Gastrocnemius medialis (tissue), 4 donors: ENCODE measurements around the gene PYDC1. TPM values are rescaled to one million over a fixed set of nuclear protein-coding genes. Genes with fewer than 3 reads are reported as not detected.
A peak's percentile ranks its signal among the peaks of the same experiment; 100 is the strongest.
"Not testable (repeated sequence)": the region's sequence is repeated elsewhere in the genome, so short reads cannot be mapped to it uniquely, and the experiment has no call there.

Experiments
- ATAC-seq, 2 donors: fragments of 150-250 bp; one replicate each; pipeline ENCODE4 v1.9.1; 2016
- DNase-seq, 2 donors: peaks; one replicate each; pipeline ENCODE4 v3.0.0-alpha.2; 2019
- H3K27ac ChIP-seq, 4 donors: fragments of 200-600 bp; sonication (generic); 1 replicate in 1 of 4; 2 replicates in 3 of 4; pipeline ENCODE4 v1.5.1; 2016 to 2018; ENCODE audit warnings: mild to moderate bottlenecking in 2 of 4, moderate library complexity in 1 of 4
- H3K27me3 ChIP-seq, 3 donors: fragments of 200-600 bp; sonication (generic) in 2 of 3; 1 replicate in 1 of 3; 2 replicates in 2 of 3; pipeline versions ENCODE4 v1.5.1 to v1.6.0; 2016 to 2019; ENCODE audit warnings: mild to moderate bottlenecking in 1 of 3, moderate library complexity in 1 of 3
- H3K36me3 ChIP-seq, 2 donors: fragments of 200-600 bp; sonication (generic) in 1 of 2; one replicate each; pipeline ENCODE4 v1.5.1; 2017 to 2018
- H3K4me1 ChIP-seq, 2 donors: fragments of 200-600 bp; sonication (generic) in 1 of 2; one replicate each; pipeline ENCODE4 v1.5.1; 2016 to 2017; ENCODE audit warnings: mild to moderate bottlenecking in 2 of 2
- H3K4me3 ChIP-seq, 4 donors: fragments of 200-600 bp; sonication (generic) in 3 of 4; 1 replicate in 1 of 4; 2 replicates in 3 of 4; pipeline ENCODE4 v1.5.1; 2016 to 2019; ENCODE audit warnings: mild to moderate bottlenecking in 2 of 4
- H3K9me3 ChIP-seq, 3 donors: fragments of 200-600 bp; sonication (generic) in 2 of 3; 1 replicate in 1 of 3; 2 replicates in 2 of 3; pipeline ENCODE4 v1.5.1; 2016 to 2019
- POLR2A ChIP-seq, 2 donors: fragments of 450-650 bp; IDR thresholded peaks; one replicate each; pipeline ENCODE4 v1.6.1; 2017; ENCODE audit warnings: antibody characterized with exemption in 2 of 2, mild to moderate bottlenecking in 2 of 2, moderate library complexity in 2 of 2
- in situ Hi-C, 4 donors: fragments of 200-750 bp; cut with MboI; loops; one replicate each; pipeline versions ENCODE4 v1.15.0 to v1.8.0; 2017; ENCODE audit warnings: low sequenced_read_pairs in 4 of 4
- intact Hi-C: fragments of 100-400 bp; cut with DNase I; formaldehyde crosslinking; loops from one replicate; pipeline ENCODE4 v1.15.1; 2023; ENCODE audit warnings: low total_unique reads
- total RNA-seq, 4 donors: library from RNA; depleted of rRNA; stranded (reverse); fragments of >200 nt; gene quantifications; one replicate each; pipeline versions ENCODE4 v1.1.0 to v1.2.3, GENCODE V29; 2016
- TF ChIP-seq, protein P1 (sequence below), 5 experiments: fragments of 450-650 bp in 3 of 5; fragments of 200-600 bp in 2 of 5; sonication (generic) in 2 of 5; IDR thresholded peaks in 4 of 5; conservative IDR thresholded peaks in 1 of 5; 1 replicate in 4 of 5; 2 replicates in 1 of 5; pipeline ENCODE4 v1.5.1; 2016 to 2019; ENCODE audit warnings: antibody characterized with exemption in 5 of 5, mild to moderate bottlenecking in 3 of 5, moderate library complexity in 3 of 5

Gene PYDC1
- total RNA-seq, 4 donors from 2014 or later: not detected

DNA sequence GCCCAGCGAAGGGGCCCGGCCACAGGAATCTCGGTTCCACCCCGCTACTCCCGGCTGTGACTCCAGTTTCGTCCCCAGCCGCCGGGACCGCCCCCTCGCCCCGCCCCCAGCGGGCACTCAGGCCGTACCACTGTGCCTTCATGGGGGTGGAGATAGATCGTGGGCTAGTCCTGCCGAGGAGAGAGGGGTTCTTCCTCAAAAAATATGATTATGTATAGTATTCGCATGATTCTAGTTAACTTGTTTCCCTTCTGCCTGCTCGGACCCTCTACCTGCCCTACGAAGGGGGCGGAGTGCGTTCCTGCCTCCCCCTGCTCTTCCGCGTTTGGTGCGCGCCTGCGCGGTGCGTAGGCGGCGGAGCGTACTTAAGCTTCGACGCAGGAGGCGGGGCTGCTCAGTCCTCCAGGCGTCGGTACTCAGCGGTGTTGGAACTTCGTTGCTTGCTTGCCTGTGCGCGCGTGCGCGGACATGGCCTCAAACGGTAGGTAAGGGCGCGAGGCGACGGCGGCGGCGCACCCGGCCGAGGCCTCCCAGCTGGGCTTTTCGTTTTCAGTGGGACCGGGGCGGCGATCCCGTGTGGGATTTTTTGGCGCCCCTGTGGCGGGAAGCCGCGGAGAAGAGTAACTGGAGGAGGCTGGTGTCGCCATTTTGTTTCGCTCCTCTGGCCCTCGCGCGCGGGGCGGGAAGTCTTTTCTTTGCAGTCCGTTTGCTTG, 37.0 kb downstream of the PYDC1 start, which contains the start of gene FUS:
FUS (plus strand) TSS at position 393 of the 713 bp plus-strand sequence; CDS start at position 469, 76 bp downstream.
- peaks cover 37 to 42% of the 10 kb centered on the region in 2 donors for H3K4me1 ChIP-seq
- peak within 1 kb of the TSS; percentile 94 to 100 (median 96) for H3K27ac ChIP-seq
- peak; percentile 98 to 99 for TF ChIP-seq POLR2A (IDR thresholded peaks at IDR 0.05)
- TF ChIP-seq, protein P1, sequence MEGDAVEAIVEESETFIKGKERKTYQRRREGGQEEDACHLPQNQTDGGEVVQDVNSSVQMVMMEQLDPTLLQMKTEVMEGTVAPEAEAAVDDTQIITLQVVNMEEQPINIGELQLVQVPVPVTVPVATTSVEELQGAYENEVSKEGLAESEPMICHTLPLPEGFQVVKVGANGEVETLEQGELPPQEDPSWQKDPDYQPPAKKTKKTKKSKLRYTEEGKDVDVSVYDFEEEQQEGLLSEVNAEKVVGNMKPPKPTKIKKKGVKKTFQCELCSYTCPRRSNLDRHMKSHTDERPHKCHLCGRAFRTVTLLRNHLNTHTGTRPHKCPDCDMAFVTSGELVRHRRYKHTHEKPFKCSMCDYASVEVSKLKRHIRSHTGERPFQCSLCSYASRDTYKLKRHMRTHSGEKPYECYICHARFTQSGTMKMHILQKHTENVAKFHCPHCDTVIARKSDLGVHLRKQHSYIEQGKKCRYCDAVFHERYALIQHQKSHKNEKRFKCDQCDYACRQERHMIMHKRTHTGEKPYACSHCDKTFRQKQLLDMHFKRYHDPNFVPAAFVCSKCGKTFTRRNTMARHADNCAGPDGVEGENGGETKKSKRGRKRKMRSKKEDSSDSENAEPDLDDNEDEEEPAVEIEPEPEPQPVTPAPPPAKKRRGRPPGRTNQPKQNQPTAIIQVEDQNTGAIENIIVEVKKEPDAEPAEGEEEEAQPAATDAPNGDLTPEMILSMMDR (IDR thresholded peaks at IDR 0.05 in 4 of 5, conservative IDR thresholded peaks at IDR 0.05 in 1 of 5): peak in 1 of 5 experiments; percentile 28
- peak; percentile 83 to 87 for DNase-seq
- peaks cover 0 to 27% of the 10 kb centered on the region in 2 donors for H3K36me3 ChIP-seq
- H3K27me3 ChIP-seq: no peaks in the 10 kb centered on the region
- peak; percentile 83 for ATAC-seq
- peak within 1 kb of the TSS; percentile 77 to 100 (median 86) for H3K4me3 ChIP-seq
- intact Hi-C loops: loop anchor here (1.0 to 5.0 kb wide), 6 partner anchors 34 to 433 kb away; partner anchors contain the start of genes PHKG2, TRIM72, ZNF646 and ZNF668
- no peaks in the 10 kb centered on the region for H3K9me3 ChIP-seq
- in situ Hi-C loops: loop anchor here in 2 of 4 donors (10.0 to 25.0 kb wide), 2 partner anchors 265 to 682 kb away; partner anchors contain the start of genes ZNF267 (in 2 of the 2) and ZNF843 (in 1 of the 2)

DNA sequence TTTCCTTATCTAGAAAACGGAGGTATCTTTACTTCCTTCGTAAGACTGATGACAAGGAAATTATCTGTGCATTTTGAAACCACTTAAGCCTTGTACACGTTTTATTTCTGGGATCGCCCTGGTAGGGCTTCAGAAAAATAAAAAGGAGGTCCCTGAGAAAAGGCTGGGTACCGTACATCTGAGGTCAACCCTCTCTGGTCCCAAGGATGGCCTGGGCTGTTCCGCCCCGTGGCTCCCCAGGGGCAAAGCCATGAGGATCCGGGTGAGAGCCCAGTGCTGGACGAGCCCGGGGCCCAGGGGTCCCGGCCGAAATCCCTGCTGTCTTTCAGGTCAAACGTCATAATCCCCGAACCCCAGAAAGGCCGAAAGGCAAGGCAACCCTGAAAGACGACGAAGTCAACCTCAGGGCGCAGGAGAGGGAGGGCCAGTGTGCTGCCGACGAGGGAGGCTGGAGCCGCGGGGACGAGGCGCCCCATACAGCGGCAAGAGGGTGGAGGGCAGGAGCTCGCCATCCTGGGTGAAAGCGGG, 37.7 kb downstream of the PYDC1 start:
- no peaks in the 10 kb centered on the region for H3K27me3 ChIP-seq
- H3K9me3 ChIP-seq: no peaks in the 10 kb centered on the region
- peak overlapping the region; percentile 77 to 100 (median 86) for H3K4me3 ChIP-seq
- H3K36me3 ChIP-seq: peaks cover 0 to 21% of the 10 kb centered on the region in 2 donors
- in situ Hi-C loops: loop anchor here in 2 of 4 donors (25.0 kb wide), 1 partner anchor 683 kb away; the partner anchor contains the start of gene ZNF267 (in 2 of the 2)
- ATAC-seq: no peak
- no peak for DNase-seq
- TF ChIP-seq POLR2A (IDR thresholded peaks at IDR 0.05): no peak
- TF ChIP-seq, protein P1 (IDR thresholded peaks at IDR 0.05 in 4 of 5, conservative IDR thresholded peaks at IDR 0.05 in 1 of 5): no peak
- peaks cover 37 to 42% of the 10 kb centered on the region in 2 donors for H3K4me1 ChIP-seq
- intact Hi-C loops: loop anchor here (1.0 to 2.0 kb wide), 4 partner anchors 35 to 248 kb away; partner anchors contain the start of genes TRIM72, ZNF646 and ZNF668
- peak overlapping the region; percentile 94 to 100 (median 96) for H3K27ac ChIP-seq

DNA sequence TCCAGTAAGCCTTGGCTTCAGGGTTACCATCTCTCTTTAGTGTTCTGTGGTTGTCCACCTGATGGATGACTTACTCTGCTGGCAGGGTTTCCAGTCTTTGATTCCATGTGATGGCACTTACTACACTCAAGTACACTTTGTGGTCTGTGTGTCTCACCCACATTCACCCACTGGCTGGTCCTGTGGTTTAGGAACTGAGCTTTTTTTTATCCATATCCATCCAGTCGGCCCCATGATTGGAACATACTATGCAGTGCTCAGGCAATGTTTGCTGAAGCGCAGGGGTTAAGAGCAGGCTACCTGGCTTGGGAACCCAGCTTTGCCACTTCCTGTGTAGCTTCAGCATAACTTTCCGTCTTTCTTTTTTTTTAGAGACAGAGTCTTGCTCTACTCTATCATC, 39.8 kb downstream of the PYDC1 start:
- in situ Hi-C loops: loop anchor here in 2 of 4 donors (25.0 kb wide), 1 partner anchor 685 kb away; the partner anchor contains the start of gene ZNF267 (in 2 of the 2)
- Histone ChIP-seq H3K4me1 (peaks cover 17 to 21% of the 10 kb centered on the region in 2 donors), H3K4me3 (no peak overlapping the region), H3K9me3 (no peaks in the 10 kb centered on the region), H3K27ac (no peak overlapping the region), H3K27me3 (no peaks in the 10 kb centered on the region), H3K36me3 (no peaks in the 10 kb centered on the region)
- no peak for ATAC-seq
- no peak for DNase-seq
- TF ChIP-seq, protein P1 (IDR thresholded peaks at IDR 0.05 in 4 of 5, conservative IDR thresholded peaks at IDR 0.05 in 1 of 5): no peak
- no peak for TF ChIP-seq POLR2A (IDR thresholded peaks at IDR 0.05)
- intact Hi-C loops: no loop called here

DNA sequence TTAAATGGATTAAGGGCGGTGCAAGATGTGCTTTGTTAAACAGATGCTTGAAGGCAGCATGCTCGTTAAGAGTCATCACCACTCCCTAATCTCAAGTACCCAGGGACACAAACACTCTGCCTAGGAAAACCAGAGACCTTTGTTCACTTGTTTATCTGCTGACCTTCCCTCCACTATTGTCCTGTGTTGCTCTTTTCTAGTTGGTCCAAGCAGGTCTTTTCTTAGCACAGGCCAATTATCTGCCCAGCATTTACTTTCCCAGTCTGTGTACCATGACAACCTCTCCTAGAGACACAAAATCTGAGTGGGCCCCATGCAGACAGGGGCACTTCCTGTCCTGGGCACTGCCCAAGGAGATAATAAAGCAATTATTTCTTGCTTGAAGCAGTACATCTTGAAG, 46.9 kb downstream of the PYDC1 start:
- H3K4me1 ChIP-seq, H3K27me3 ChIP-seq, DNase-seq, H3K27ac ChIP-seq, ATAC-seq, H3K9me3 ChIP-seq, intact Hi-C loops, H3K4me3 ChIP-seq, H3K36me3 ChIP-seq: not testable (repeated sequence)
- in situ Hi-C loops: loop anchor here in 2 of 4 donors (25.0 kb wide), 2 partner anchors 158 to 183 kb away; partner anchors contain the start of genes HSD3B7 (in 1 of the 2) and STX1B (in 1 of the 2)

DNA sequence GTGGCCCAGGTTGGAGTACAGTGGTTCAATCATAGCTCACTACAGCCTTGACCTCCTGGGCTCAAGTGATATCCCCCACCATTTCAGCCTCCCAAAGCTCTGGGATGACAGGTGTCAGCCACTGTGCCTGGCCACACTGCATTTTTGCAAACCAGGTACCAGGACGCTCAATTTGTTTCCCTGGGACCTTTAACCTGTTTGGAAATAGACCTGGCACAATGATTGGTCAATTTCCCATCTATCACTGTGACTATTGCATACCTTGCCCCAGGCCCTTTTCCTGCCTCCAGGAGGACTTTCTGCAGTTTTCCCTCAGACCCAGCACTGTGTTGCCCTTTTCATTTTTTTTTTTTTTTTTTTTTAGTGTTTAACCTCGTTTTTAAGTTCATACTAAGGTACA, 48.1 kb downstream of the PYDC1 start:
- Histone ChIP-seq H3K4me3 (no peak overlapping the region), H3K36me3 (no peaks in the 10 kb centered on the region), H3K4me1 (no peaks in the 10 kb centered on the region), H3K27me3 (no peaks in the 10 kb centered on the region), H3K9me3 (no peaks in the 10 kb centered on the region), H3K27ac (no peak overlapping the region)
- in situ Hi-C loops: loop anchor here in 2 of 4 donors (25.0 kb wide), 2 partner anchors 157 to 182 kb away; partner anchors contain the start of genes HSD3B7 (in 1 of the 2) and STX1B (in 1 of the 2)
- no peak for ATAC-seq
- intact Hi-C loops: no loop called here
- TF ChIP-seq, protein P1 (IDR thresholded peaks at IDR 0.05 in 4 of 5, conservative IDR thresholded peaks at IDR 0.05 in 1 of 5): no peak
- no peak for TF ChIP-seq POLR2A (IDR thresholded peaks at IDR 0.05)
- no peak for DNase-seq
